OCI-LY1 (cell line): ENCODE measurements around the gene TARS3.
"Not testable (repeated sequence)": the region's sequence is repeated elsewhere in the genome, so short reads cannot be mapped to it uniquely, and the experiment has no call there.

Experiments
- H2AFZ ChIP-seq: fragments of 200-600 bp; sonication (generic), shearing (Covaris generic); 2 replicates; pipeline ENCODE4 v1.6.0; 2014; ENCODE audit warnings: antibody characterized with exemption, mild to moderate bottlenecking, low read length
- H3F3A ChIP-seq: fragments of 200-600 bp; sonication (generic), shearing (Covaris generic); 2 replicates; pipeline ENCODE4 v1.6.0; 2014; ENCODE audit warnings: mild to moderate bottlenecking, antibody characterized with exemption, low read length, moderate library complexity; ENCODE audit not compliant: insufficient read depth
- H3K27ac ChIP-seq: fragments of 200-600 bp; sonication (generic); 2 replicates; pipeline ENCODE4 v1.5.1; 2014; ENCODE audit warnings: low read length, mixed run types, mild to moderate bottlenecking, low read depth; ENCODE audit not compliant: poor library complexity, severe bottlenecking
- H3K27me3 ChIP-seq: fragments of 200-600 bp; sonication (generic); 2 replicates; pipeline ENCODE4 v1.6.0; 2014; ENCODE audit warnings: antibody characterized with exemption, mild to moderate bottlenecking, low read length, moderate library complexity; ENCODE audit not compliant: insufficient read depth
- H3K36me3 ChIP-seq: fragments of 200-600 bp; sonication (generic); 2 replicates; pipeline ENCODE4 v1.6.1; 2014; ENCODE audit warnings: mild to moderate bottlenecking, antibody characterized with exemption, low read length, moderate library complexity, mixed read lengths; ENCODE audit not compliant: insufficient read depth
- H3K4me1 ChIP-seq: fragments of 200-600 bp; sonication (generic); 2 replicates; pipeline ENCODE4 v1.5.1; 2014; ENCODE audit warnings: mild to moderate bottlenecking, low read length, moderate library complexity; ENCODE audit not compliant: insufficient read depth, severe bottlenecking
- H3K4me2 ChIP-seq: fragments of 200-600 bp; sonication (generic), shearing (Covaris generic); 2 replicates; pipeline ENCODE4 v1.6.1; 2014; ENCODE audit warnings: low read length
- H3K4me3 ChIP-seq: fragments of 200-600 bp; sonication (generic); 2 replicates; pipeline ENCODE4 v1.5.1; 2014; ENCODE audit warnings: low read length, low read depth, mild to moderate bottlenecking, mixed read lengths; ENCODE audit not compliant: poor library complexity, severe bottlenecking
- H3K79me2 ChIP-seq: fragments of 200-600 bp; shearing (Covaris generic); 2 replicates; pipeline ENCODE4 v1.6.1; 2016; ENCODE audit warnings: mixed run types, low read length, mixed read lengths; ENCODE audit not compliant: insufficient read depth
- H3K9ac ChIP-seq: fragments of 200-600 bp; sonication (generic), shearing (Covaris generic); 2 replicates; pipeline ENCODE4 v1.6.1; 2014; ENCODE audit warnings: mild to moderate bottlenecking, low read length, mixed read lengths
- H3K9me2 ChIP-seq: fragments of 200-600 bp; sonication (generic), shearing (Covaris generic); 2 replicates; pipeline ENCODE4 v1.6.1; 2014; ENCODE audit warnings: low read depth, mild to moderate bottlenecking, low read length, mixed read lengths
- H3K9me3 ChIP-seq: fragments of 200-600 bp; shearing (Covaris generic); 2 replicates; pipeline ENCODE4 v1.6.1; 2014; ENCODE audit warnings: low read length, mixed read lengths
- H4K20me1 ChIP-seq: fragments of 200-600 bp; sonication (generic), shearing (Covaris generic); 2 replicates; pipeline ENCODE4 v1.6.0; 2016; ENCODE audit warnings: mild to moderate bottlenecking, low read length; ENCODE audit not compliant: insufficient read depth
- EZH2 ChIP-seq: fragments of 200-600 bp; sonication (generic), shearing (Covaris generic); IDR thresholded peaks from 2 replicates; pipeline ENCODE4 v1.8.0; 2017; ENCODE audit warnings: borderline replicate concordance, mixed run types, mild to moderate bottlenecking, antibody characterized with exemption, low read length, moderate library complexity, mixed read lengths
- TF ChIP-seq, protein P1 (sequence below): fragments of 200-600 bp; sonication (generic), shearing (Covaris generic); IDR thresholded peaks from 2 replicates; pipeline ENCODE4 v1.5.1; 2017; ENCODE audit warnings: mild to moderate bottlenecking, antibody characterized with exemption, low read length, moderate library complexity, mixed read lengths

Gene TARS3

DNA sequence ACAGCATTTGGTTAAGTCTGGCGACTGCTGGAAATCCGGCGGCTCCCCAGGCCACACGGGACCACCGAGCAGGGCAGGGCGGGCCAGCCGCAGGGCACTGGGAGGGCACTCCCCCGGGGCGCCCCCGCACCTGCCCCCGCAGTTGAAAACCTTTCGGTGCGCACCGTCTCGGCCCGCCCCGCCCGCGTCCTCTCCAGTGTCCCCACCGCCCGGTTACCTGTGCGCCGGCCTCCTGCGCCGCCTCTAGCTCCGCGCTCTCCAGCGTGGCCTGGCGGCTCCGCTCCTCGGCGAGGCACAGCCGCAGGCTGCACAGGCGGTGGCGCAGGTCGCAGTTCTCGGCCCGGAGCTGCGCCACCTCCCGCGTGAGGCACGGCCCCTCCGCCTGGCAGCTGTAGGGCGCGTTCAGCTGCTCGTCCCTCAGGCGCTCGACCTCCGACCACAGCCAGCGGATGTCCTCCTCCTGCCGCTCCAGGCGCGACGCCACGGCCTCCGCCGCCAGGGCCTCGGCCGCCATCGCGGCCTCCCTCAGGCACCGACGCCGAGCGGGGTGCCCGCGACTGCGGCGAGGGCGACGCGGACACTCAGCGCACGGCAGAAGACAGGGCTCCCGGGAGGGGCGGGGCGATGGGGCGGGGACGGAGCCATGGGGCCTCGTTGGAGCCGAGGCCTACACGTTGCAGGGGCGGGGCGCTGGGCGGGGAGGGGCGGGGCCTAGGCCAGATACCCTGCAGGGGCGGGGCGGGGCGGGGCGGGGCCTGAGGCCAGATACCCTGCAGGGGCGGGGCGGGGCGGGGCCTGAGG, at the start of gene TARS3:
TSS of gene TARS3 (minus strand) at position 600 of the 801 bp plus-strand sequence. CDS start at position 514, 86 bp downstream.
- TF ChIP-seq EZH2, result no peak
- TF ChIP-seq, protein P1, sequence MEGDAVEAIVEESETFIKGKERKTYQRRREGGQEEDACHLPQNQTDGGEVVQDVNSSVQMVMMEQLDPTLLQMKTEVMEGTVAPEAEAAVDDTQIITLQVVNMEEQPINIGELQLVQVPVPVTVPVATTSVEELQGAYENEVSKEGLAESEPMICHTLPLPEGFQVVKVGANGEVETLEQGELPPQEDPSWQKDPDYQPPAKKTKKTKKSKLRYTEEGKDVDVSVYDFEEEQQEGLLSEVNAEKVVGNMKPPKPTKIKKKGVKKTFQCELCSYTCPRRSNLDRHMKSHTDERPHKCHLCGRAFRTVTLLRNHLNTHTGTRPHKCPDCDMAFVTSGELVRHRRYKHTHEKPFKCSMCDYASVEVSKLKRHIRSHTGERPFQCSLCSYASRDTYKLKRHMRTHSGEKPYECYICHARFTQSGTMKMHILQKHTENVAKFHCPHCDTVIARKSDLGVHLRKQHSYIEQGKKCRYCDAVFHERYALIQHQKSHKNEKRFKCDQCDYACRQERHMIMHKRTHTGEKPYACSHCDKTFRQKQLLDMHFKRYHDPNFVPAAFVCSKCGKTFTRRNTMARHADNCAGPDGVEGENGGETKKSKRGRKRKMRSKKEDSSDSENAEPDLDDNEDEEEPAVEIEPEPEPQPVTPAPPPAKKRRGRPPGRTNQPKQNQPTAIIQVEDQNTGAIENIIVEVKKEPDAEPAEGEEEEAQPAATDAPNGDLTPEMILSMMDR, result no peak; the same call in 1 of the 2 replicates
- peak within 1 kb of the TSS; percentile 62 for H3K4me3 ChIP-seq
- H4K20me1 ChIP-seq, result no peaks in the 10 kb centered on the region
- no peaks in the 10 kb centered on the region for H3K9me2 ChIP-seq
- no peak within 1 kb of the TSS for H2AFZ ChIP-seq
- no peaks in the 10 kb centered on the region; the same call in 1 of the 2 replicates for H3K36me3 ChIP-seq
- no peaks in the 10 kb centered on the region for H3K79me2 ChIP-seq
- H3F3A ChIP-seq, result no peaks in the 10 kb centered on the region
- no peak within 1 kb of the TSS; the same call in 1 of the 2 replicates for H3K9ac ChIP-seq
- no peak within 1 kb of the TSS for H3K27ac ChIP-seq
- H3K9me3 ChIP-seq, result 0 out of 2 replicates have a peak, but pooled peaks cover 3% of the 10 kb centered on the region
- H3K27me3 ChIP-seq, result peaks cover 8% of the 10 kb centered on the region; the same call in 1 of the 2 replicates
- H3K4me2 ChIP-seq, result peak within 1 kb of the TSS; percentile 80
- H3K4me1 ChIP-seq, result peaks cover 17% of the 10 kb centered on the region

DNA sequence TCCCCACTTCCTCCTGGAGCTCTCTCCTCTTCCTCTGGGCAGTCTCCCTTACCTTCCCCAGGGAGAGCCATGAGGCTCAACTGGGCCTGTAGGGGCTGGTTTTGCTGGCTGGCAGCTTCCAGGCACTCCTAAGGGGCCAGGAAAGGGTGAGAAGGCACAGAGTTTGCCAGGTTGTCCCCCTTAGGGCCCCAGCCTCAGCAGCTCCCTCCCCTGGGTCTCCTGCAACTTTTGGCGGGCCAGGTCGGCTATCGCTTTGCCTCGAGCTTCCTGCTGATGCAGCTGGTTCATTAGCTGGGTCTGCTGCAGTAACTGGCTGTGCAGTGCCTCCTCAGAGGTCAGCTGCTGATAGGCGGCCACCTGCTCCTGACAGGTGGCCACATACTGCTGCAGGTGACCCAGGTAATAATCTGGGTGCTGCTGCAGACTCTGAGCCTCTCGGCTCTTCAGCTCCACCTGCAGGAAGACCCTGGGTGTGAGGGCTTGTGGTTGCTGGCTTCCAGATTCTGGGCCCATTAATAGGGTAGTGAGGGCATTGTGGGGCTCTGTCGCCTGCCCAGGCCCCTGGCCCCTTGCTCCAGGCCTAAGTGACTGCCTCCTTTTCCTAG, 49.3 kb upstream of the TARS3 start:
- H4K20me1 ChIP-seq, result no peaks in the 10 kb centered on the region
- H2AFZ ChIP-seq, result no peak overlapping the region
- no peaks in the 10 kb centered on the region for H3K9me3 ChIP-seq
- no peaks in the 10 kb centered on the region for H3F3A ChIP-seq
- H3K36me3 ChIP-seq, result no peaks in the 10 kb centered on the region
- H3K9ac ChIP-seq, result no peak overlapping the region
- H3K27me3 ChIP-seq, result no peaks in the 10 kb centered on the region
- H3K4me1 ChIP-seq, result no peaks in the 10 kb centered on the region
- no peak overlapping the region for H3K4me3 ChIP-seq
- no peak overlapping the region for H3K27ac ChIP-seq
- no peaks in the 10 kb centered on the region for H3K9me2 ChIP-seq
- TF ChIP-seq EZH2, result no peak
- TF ChIP-seq, protein P1, result peak; percentile 52
- no peaks in the 10 kb centered on the region for H3K79me2 ChIP-seq
- H3K4me2 ChIP-seq, result no peak overlapping the region

DNA sequence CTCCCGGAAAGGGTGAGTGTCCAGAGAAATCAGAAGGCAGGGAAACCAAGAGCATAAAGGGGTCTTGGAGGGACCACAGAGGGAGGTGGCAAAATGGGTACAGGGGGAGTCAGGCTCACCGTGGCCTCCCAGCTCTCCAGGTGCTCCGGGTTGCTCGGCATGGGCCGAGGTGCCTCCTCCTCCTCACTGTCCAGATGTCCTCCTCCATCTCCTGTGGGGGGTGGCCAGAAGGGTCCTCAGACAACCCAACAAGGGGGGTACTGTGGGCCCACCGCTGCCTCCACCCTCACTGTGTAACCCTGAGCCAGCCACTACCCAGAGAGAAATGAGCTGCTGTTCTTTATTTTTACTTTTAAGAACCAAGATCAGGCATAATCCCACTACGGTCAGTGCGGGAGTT, 48.6 kb upstream of the TARS3 start:
- Histone ChIP-seq H3K4me1 (no peaks in the 10 kb centered on the region), H3K27me3 (no peaks in the 10 kb centered on the region), H2AFZ (no peak overlapping the region), H4K20me1 (no peaks in the 10 kb centered on the region), H3K9me2 (no peaks in the 10 kb centered on the region), H3K9ac (no peak overlapping the region), H3K79me2 (no peaks in the 10 kb centered on the region), H3K36me3 (no peaks in the 10 kb centered on the region), H3K4me3 (no peak overlapping the region), H3K9me3 (no peaks in the 10 kb centered on the region), H3F3A (no peaks in the 10 kb centered on the region), H3K4me2 (no peak overlapping the region), H3K27ac (no peak overlapping the region)
- no peak for TF ChIP-seq EZH2
- TF ChIP-seq, protein P1, result no peak

DNA sequence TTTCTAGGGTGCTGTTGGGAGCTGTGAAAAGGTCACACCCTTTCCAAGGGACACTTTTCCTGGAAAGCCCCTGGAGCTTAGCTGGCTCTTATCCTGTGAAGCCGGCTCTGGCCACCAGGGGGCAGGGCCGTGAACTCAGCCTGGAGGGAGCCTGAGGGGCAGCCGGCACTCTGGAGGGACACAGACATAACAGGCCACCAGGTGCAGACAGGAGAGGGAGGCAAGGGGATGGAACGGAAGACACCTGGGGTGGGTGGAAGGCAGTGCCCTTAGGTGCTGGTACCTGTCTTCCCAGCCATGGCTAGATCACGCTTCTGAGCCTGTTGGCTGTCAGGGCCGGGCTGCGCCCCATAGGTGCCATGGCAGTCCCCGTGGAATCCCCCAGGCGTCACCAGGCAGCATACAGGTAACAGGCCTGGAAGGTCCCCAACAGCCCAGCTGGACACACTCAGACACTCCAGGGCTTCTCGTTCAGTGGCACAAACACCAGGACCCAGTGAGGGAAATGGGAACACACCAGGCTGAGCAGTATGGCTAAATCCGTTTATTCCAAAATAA, 42.9 kb upstream of the TARS3 start:
- H3K36me3 ChIP-seq, H3K9me3 ChIP-seq, H3K79me2 ChIP-seq, H3K27ac ChIP-seq, H3F3A ChIP-seq, H3K9me2 ChIP-seq, H2AFZ ChIP-seq, H3K4me1 ChIP-seq, H3K4me3 ChIP-seq, H3K9ac ChIP-seq, H4K20me1 ChIP-seq, H3K4me2 ChIP-seq, H3K27me3 ChIP-seq: not testable (repeated sequence)
